ENCODE data around the gene CEACAM18. TPM values are rescaled to one million over a fixed set of nuclear protein-coding genes. Genes with fewer than 3 reads are reported as not detected.

CEACAM18 gene
- total and polyA plus RNA-seq, 2 of the 8 experiments (the other 6 are each of a cell fraction or from before 2014, with no cell fraction given), result not detected

DNA sequence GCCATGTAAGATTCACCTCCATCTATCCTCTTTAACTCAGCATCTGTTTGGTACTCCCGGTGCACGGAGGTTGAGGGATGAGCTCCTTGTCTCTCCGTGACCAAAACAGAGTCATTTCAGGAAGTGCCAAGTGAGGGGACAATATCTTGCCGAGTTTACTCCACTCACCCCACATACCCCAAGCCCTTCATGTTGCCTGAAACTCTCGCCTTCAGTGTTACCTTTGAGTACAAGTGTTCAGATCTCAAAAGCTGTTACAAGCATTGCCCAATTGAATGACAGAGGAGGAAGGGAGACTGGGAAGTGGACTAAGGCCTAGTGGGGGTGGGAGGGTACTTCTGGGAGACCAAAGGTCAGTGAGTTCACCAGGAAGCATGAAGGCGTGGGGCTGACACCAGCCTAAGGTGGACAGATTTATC, 29.3 kb downstream of the CEACAM18 start:
- Histone ChIP-seq H3K4me2 (ENCODE audit: insufficient read depth in 1 of 2, low read depth in 2 of 2, low read length in 2 of 2) (no peak overlapping the region), H2BK120ac (replicated peaks; ENCODE audit: low read depth, low read length) (no peak overlapping the region), H3K14ac (ENCODE audit: insufficient read length) (no peak overlapping the region), H3K23ac (ENCODE audit: insufficient read length) (no peak overlapping the region), H4K5ac (ENCODE audit: insufficient read length, low read depth, low read length) (no peak overlapping the region), H2BK15ac (ENCODE audit: low read length) (no peak overlapping the region), H4K91ac (replicated peaks; ENCODE audit: insufficient read length, low read length) (no peak overlapping the region), H3K56ac (replicated peaks; ENCODE audit: insufficient read length, low read depth, low read length) (no peak overlapping the region), H3K4me3 (ENCODE audit: extremely low read depth in 1 of 4, insufficient read depth in 2 of 4, low read depth in 3 of 4, low read length in 4 of 4) (no peak overlapping the region), H4K8ac (ENCODE audit: extremely low read depth, insufficient read depth, low read length) (no peak overlapping the region), H2BK5ac (ENCODE audit: low read depth, low read length) (no peak overlapping the region), H3K4ac (replicated peaks; ENCODE audit: insufficient read length, low read depth, low read length) (no peak overlapping the region), H3K4me1 (replicated peaks in 1 of 4; ENCODE audit: control insufficient read depth in 3 of 4, insufficient read depth in 4 of 4, low read length in 3 of 4) (no peaks in the 10 kb centered on the region), H3K36me3 (ENCODE audit: control insufficient read depth in 2 of 4, insufficient read depth in 4 of 4, low read length in 3 of 4) (no peaks in the 10 kb centered on the region), H2AFZ (ENCODE audit: low read length) (no peak overlapping the region), H2BK20ac (ENCODE audit: low read length) (no peak overlapping the region), H4K20me1 (replicated peaks in 1 of 2; ENCODE audit: control insufficient read depth in 1 of 2, insufficient read depth in 2 of 2, low read length in 2 of 2) (no peaks in the 10 kb centered on the region), H3K9me3 (ENCODE audit: insufficient read depth in 2 of 2, low read depth in 1 of 2, low read length in 1 of 2) (peaks cover 55 to 68% of the 10 kb centered on the region in 2 experiments), H3K79me1 (ENCODE audit: low read depth, low read length) (no peaks in the 10 kb centered on the region), H3K27ac (ENCODE audit: low read depth, low read length) (no peak overlapping the region), H3K79me2 (ENCODE audit: control insufficient read depth in 1 of 2, insufficient read depth in 2 of 2, low read length in 2 of 2) (no peaks in the 10 kb centered on the region), H3K18ac (ENCODE audit: extremely low read depth, low read length) (no peak overlapping the region), H3K23me2 (ENCODE audit: low read depth, low read length) (no peaks in the 10 kb centered on the region), H2BK12ac (ENCODE audit: low read depth, low read length) (no peak overlapping the region), H2AK5ac (ENCODE audit: low read depth, low read length) (no peak overlapping the region), H3K27me3 (replicated peaks in 1 of 4; ENCODE audit: control insufficient read depth in 3 of 4, extremely low read depth in 1 of 4, insufficient read depth in 3 of 4, low read length in 3 of 4) (no peaks in the 10 kb centered on the region), H3K9ac (replicated peaks in 1 of 4; ENCODE audit: extremely low read depth in 1 of 4, low read depth in 3 of 4, low read length in 3 of 4) (no peak overlapping the region)
- POLR2A ChIA-PET (ENCODE audit: partially characterized antibody), result interaction anchor here (0.6 kb wide), 1 partner anchor 678 kb away, joined by 3 read pairs; no protein-coding TSS in a partner anchor
- 72% methylated on average over 6 of the region's 6 CpGs; no CpG with 5 or more reads in 1 of the 2 experiments for WGBS, 2 experiments (ENCODE audit: extremely low coverage in 1 of 2, insufficient coverage in 1 of 2, insufficient read length in 1 of 2, insufficient replicate concordance in 2 of 2, low coverage in 1 of 2, low lambda C conversion rate in 2 of 2, missing lambda C conversion rate in 1 of 2)
- FAIRE-seq (no peak), DNase-seq (ENCODE audit: low read depth in 1 of 2, low spot score in 2 of 2) (no peak)
- CTCF ChIA-PET (ENCODE audit: partially characterized antibody), result interaction anchor here (1.1 kb wide), 1 partner anchor 33 kb away, joined by 3 read pairs; no protein-coding TSS in a partner anchor
- TF ChIP-seq SP2 (IDR thresholded peaks at IDR 0.05; ENCODE audit: low read length) (no peak), TAF7 (optimal IDR thresholded peaks at IDR 0.05; ENCODE audit: borderline replicate concordance, low read depth, low read length) (no peak), SUZ12 (IDR thresholded peaks at IDR 0.05; ENCODE audit: low read length) (no peak), ZNF274 (IDR thresholded peaks at IDR 0.05; ENCODE audit: borderline replicate concordance, extremely low read depth, low read length) (no peak), NANOG (IDR thresholded peaks at IDR 0.05; ENCODE audit: insufficient read depth, low read depth, low read length, poor library complexity, severe bottlenecking) (no peak), CTBP2 (IDR thresholded peaks at IDR 0.05; ENCODE audit: borderline replicate concordance, insufficient read depth, insufficient read length, low read length) (no peak), JUN (IDR thresholded peaks at IDR 0.05; ENCODE audit: low read depth, low read length) (no peak), POLR2A (IDR thresholded peaks at IDR 0.05; ENCODE audit: control extremely low read depth in 1 of 2, low read depth in 2 of 2, low read length in 2 of 2) (no peak), KDM5A (IDR thresholded peaks at IDR 0.05; ENCODE audit: low read length) (no peak), CHD2 (IDR thresholded peaks at IDR 0.05; ENCODE audit: low read length) (no peak), PHF8 (conservative IDR thresholded peaks at IDR 0.05; ENCODE audit: low read depth, low read length) (no peak)

Data from H1 (cell line).